Superior temporal gyrus (tissue), 1 donor: ENCODE results near the gene GALNT17.

Experiments
- DNase-seq: peaks from one replicate; pipeline ENCODE4 v3.0.0-alpha.2; 2016; ENCODE audit errors: extremely low spot score

The GALNT17 gene

DNA sequence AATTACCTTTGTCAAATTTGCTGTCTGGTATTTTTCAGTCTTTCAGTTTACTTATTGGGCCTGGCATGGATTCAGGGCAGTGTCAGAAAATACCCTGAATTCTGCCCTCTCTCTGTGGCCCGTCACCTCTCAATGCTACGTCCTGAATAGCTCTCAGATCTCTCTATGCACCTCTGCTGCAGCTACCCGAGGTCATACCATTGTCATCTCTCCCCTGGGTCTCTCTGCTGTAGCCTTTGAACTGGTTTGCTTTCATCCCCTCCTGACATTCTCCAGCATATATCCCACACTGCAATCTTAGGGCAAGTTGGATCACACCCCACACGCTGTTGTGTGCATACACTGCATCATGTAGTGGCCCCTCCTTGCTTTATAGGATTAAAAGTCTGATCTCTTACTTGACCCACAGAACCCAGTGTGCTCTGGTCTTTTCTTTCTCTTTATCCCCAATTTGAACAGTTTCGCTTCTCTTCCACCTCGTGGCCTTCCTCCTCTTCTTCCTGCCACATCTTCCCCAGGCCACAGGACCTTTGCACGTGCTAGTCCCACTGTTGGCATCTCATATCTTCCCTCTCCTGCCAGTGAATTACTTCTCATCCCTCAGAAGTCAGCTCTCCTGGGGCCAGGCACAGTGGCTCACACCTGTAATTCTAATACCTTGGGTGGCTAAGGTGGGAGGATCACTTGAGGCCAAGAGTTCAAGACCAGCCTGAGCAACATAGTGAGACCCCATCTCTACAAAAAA, 372.9 kb downstream of the GALNT17 start:
- DNase-seq = no peak

- no peak for DNase-seq
Measured at GRCh38 chr7:71506822-71507221, 374.9 kb downstream of the GALNT17 start.

GRCh38 chr7:71507680-71508602, 376.0 kb downstream of the GALNT17 start:
- DNase-seq = no peak

GRCh38 chr7:71509381-71509780, 377.4 kb downstream of the GALNT17 start:
- DNase-seq = no peak

DNA sequence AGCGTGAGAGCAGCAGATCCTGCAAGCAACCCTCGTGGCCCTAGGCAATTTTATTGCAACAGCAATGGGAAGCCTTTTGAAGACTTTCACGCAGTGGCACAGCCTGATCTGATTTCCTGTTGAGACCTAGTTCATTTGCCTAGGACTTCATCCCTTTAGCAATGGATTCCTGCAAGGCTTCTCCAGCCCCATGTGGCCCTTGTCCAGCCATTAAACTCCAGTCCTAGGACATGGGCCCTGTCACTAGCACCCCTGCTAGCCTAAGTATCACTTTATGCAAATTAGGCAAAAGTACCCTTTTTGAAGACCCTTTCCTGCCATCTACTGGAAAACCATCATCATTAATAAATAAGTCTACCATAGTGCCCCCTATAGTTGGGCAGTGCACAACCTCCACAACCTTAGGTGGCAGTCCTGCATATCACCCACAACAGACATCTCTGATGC, 379.4 kb downstream of the GALNT17 start:
- no peak for DNase-seq

DNA sequence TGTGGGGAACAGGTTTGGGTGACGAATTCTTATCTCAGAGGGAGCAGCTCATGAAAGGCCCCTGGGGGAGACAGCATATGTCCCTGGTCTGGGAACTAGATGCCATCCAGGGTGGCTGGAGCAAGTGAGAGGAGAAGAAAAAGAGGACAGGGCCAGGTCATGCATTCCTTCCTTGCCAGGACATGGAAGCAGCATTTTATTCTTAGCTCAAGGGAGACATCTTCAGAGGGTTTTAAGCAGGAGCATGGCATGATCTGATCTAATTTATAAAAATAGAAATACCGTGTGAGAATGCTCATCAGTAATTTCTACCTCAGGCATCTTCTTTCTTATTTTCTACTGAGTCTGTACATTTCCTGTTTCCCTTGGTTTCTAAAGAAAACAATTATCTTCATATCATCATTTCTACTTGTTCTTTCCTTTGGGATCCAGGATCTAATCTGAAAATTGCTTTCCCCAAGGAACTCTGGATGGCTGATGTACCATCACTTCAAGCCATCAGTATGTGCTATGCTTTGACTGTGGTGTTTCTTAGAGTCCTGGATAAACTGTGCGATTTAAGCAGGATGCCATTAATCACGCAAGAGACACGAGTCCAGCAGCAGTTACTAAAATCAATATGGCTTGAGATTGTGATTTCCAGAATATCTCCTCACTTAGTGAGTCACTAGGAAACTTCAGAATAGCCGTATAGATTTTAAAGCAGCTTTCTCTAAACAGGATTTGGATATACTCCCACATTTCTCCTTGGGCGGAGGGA, 386.2 kb downstream of the GALNT17 start:
- no peak for DNase-seq

- no peak for DNase-seq
Measured at GRCh38 chr7:71518880-71519279, 386.9 kb downstream of the GALNT17 start.

GRCh38 chr7:71521506-71521905, 389.6 kb downstream of the GALNT17 start:
- DNase-seq = peak; percentile 58

DNA sequence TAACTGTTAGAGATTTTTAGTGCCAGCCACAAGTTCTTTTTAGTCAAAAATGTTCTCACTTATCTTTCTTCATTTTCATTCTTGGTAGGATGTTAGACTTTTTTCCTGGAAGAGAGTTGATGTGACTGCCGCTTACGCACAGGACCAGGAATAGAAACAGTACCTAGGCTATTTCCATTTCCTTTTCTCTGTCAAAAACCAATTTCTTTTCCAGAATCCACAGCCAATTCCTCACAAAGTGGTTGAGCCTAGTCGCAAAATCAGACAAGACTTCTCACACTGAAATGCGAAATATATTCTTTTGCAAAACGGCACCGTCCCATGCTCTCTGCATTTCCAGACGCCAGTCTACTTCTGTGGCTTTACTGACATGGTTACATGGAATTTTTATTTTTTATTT, 394.2 kb downstream of the GALNT17 start:
- no peak for DNase-seq

GRCh38 chr7:71527213-71527612, 395.3 kb downstream of the GALNT17 start:
- no peak for DNase-seq

- no peak for DNase-seq
Measured at GRCh38 chr7:71535616-71536015, 403.7 kb downstream of the GALNT17 start.

DNA sequence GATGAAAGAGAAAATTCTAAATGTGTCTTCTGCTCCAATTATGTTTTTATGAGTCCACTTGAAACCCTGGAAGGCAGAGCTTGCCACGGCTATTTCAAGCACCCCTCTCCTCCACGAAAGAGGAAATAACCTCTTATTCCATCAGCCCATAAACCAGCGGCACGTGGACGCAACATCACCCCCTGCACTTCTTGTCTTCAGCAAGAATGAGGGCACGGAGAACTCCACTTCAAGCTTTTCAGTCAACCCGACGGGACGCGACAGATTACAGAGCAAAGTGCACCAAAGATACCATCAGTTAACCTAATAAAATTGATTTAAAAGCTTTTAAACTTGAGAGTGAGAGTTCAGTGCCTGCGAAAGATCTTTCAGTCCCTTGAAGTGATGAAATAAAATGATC, 406.3 kb downstream of the GALNT17 start:
- DNase-seq = no peak

GRCh38 chr7:71539615-71540014, 407.7 kb downstream of the GALNT17 start:
- no peak for DNase-seq

- DNase-seq = no peak
Measured at GRCh38 chr7:71541707-71542353, 409.9 kb downstream of the GALNT17 start.

- peak; percentile 51 for DNase-seq
Measured at GRCh38 chr7:71543396-71543795, 411.5 kb downstream of the GALNT17 start.

GRCh38 chr7:71544816-71545215, 412.9 kb downstream of the GALNT17 start:
- no peak for DNase-seq

DNA sequence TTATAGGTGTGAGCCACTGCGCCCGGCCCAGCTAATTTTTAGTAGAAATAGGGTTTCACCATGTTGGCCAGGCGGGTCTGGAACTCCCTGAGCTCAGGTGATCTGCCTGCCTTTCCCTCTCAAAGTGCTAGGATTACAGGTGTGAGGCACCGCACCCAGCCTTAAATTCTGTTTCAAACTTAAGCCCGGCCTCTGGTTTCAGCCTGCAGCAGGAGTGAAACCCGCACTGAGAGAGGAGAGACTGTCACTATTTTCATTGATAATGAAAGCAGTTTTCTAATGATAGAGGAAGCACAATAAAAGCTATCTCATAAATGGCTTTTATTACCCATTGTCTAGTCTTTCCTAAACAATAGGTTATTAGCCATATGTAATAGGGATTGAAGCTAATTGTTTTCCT, 415.5 kb downstream of the GALNT17 start:
- DNase-seq = no peak

DNA sequence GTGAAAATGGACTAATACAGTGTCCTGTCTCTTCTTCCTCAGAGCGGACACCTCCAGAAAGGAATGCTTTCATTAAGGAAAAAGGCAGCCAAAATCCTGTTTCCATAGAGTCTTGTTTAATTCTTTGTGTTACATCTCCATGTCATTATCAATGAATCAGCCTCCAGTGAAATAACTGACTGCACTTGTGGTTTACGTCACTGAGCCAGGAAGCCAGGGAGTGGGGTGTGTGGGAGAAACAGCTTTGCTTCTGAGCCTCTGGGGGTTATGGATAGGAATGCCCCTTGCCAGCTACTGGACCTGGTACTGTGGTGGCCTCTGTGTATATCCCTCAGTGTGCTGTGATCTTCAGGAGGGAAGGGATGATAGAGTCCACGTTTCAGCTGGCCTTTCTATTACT, 416.8 kb downstream of the GALNT17 start:
- DNase-seq = no peak

DNA sequence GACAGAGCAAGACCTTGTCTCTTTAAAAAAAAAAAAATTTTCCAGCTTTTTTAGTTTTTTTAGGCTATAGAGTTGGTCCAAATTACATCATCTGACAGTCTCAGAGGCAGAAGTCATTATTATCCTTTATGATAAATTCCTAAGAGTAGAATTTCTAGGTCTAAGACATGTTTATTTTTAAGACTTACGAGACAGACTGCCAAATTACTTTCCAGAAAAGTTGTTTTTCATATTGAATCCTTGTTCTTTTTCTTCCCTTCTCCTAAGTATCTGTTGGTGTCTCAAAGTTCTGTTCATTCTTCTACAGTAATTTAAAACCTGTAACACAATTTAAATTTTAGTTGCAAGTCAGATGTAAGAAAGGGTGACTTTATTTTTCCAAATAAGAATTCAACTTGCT, 421.4 kb downstream of the GALNT17 start:
- DNase-seq = no peak

- DNase-seq = no peak
Measured at GRCh38 chr7:71555758-71556157, 423.8 kb downstream of the GALNT17 start.

GRCh38 chr7:71558806-71559613, 427.1 kb downstream of the GALNT17 start:
- DNase-seq = no peak
